Body of pancreas (tissue), 4 donors: ENCODE measurements around the gene PRSS22.

Experiments
- POLR2A ChIP-seq, 3 donors: fragments of 450-650 bp; IDR thresholded peaks; one replicate each; pipeline ENCODE4 v1.6.1; 2016; ENCODE audit warnings: antibody characterized with exemption in 3 of 3, mild to moderate bottlenecking in 2 of 3
- TF ChIP-seq, protein P1 (sequence below), 7 experiments: fragments of 450-650 bp in 4 of 7; fragments of 200-600 bp in 3 of 7; sonication (generic) in 3 of 7; IDR thresholded peaks; one replicate each; pipeline ENCODE4 v1.5.1; 2016 to 2019; ENCODE audit warnings: antibody characterized with exemption in 7 of 7

DNA sequence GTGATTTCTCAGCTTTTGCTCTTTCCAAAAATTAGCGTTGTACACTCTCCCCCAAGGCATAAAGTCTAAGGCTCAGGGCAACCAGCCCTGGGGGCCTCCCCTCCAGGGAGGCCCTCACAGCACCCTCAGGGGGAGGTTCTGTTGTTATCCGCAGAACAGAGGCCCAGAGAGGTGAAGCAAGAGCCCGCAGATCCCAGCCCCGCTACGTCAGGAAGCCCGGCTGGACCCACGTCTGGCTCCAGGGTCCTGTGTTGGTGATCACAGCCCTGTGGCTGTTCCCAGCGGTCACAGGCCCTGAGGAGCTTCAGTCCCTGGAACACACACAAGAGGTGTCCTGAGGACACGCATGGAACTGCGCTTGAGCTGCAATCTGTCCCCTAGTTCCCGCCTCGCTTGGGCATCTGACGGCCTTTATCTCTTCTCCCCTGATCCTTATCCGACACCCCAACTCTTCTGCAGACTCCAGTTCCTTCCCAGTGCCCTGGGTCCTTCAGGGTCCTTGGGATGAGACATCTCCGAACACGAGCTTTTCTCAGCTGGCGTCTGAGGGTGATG lies 29.0 kb downstream of the PRSS22 start:
- TF ChIP-seq, protein P1, sequence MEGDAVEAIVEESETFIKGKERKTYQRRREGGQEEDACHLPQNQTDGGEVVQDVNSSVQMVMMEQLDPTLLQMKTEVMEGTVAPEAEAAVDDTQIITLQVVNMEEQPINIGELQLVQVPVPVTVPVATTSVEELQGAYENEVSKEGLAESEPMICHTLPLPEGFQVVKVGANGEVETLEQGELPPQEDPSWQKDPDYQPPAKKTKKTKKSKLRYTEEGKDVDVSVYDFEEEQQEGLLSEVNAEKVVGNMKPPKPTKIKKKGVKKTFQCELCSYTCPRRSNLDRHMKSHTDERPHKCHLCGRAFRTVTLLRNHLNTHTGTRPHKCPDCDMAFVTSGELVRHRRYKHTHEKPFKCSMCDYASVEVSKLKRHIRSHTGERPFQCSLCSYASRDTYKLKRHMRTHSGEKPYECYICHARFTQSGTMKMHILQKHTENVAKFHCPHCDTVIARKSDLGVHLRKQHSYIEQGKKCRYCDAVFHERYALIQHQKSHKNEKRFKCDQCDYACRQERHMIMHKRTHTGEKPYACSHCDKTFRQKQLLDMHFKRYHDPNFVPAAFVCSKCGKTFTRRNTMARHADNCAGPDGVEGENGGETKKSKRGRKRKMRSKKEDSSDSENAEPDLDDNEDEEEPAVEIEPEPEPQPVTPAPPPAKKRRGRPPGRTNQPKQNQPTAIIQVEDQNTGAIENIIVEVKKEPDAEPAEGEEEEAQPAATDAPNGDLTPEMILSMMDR (IDR thresholded peaks at IDR 0.05): no peak
- no peak for TF ChIP-seq POLR2A (IDR thresholded peaks at IDR 0.05)
